Femur (tissue), 1 donor: ENCODE data around the gene PUM1.

Experiments used
- DNase-seq: peaks from one replicate; pipeline ENCODE4 v3.0.0-alpha.2; 2017

PUM1 gene

GRCh38 chr1:30928171-30928570, 137.3 kb downstream of the PUM1 start:
- DNase-seq: no peak

GRCh38 chr1:30927448-30927847, 138.1 kb downstream of the PUM1 start:
- no peak for DNase-seq

DNA sequence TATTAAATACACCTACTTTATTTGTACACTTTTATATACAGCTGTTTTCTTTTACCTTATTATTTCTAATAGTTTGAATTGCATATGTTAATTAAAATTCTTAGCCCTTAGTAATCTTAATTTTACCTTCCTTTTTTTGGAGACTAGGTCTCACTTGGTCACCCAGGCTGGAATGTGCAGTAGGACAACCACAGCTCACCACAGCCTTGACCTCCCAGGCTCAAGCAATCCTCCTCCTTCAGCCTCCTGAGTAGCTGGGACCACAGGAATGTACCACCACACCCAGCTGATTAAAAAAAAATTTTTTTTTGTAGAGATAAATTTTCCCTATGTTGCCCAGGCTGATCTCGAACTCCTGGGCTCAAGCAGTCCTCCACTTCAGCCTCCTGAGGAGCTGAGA, 141.9 kb downstream of the PUM1 start:
- no peak for DNase-seq

DNA sequence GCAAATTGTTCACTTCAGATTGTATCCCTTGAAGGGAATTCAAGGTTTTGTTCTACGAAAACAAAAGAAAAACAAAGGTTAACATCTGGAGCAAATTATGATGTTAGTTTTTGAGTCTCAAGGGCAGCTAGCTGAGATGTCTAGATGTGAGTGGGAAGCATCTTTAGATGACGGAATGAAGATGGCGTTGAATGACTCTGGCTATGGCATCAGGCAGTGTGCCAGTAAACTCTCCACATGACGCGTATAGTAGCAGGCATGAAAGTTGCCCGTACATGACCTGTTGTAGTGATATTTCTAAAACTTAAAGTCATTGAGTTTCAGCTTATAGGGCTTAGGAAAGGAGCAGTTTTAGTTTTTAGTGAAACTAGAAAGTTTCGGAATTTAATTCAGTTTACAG, 144.7 kb downstream of the PUM1 start:
- DNase-seq: no peak

GRCh38 chr1:30919025-30919881, 146.3 kb downstream of the PUM1 start:
- no peak for DNase-seq

DNA sequence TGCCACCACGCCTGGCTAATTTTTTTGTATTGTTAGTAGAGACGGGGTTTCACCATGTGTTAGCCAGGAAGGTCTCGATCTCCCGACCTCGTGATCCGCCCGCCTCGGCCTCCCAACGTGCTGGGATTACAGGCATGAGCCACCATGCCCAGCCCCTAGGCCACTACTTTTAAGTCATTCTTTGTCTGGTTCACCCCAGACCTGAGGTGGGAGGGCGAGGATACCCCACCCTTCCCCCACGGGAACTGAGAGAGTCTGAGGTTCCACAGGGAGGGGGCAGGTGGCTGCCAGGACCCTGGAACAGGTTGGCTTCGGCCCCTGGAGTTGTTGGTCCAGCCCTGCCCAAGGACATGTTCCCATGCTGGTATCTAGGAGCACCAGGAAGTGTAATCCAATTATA, 149.2 kb downstream of the PUM1 start:
- DNase-seq: no peak

DNA sequence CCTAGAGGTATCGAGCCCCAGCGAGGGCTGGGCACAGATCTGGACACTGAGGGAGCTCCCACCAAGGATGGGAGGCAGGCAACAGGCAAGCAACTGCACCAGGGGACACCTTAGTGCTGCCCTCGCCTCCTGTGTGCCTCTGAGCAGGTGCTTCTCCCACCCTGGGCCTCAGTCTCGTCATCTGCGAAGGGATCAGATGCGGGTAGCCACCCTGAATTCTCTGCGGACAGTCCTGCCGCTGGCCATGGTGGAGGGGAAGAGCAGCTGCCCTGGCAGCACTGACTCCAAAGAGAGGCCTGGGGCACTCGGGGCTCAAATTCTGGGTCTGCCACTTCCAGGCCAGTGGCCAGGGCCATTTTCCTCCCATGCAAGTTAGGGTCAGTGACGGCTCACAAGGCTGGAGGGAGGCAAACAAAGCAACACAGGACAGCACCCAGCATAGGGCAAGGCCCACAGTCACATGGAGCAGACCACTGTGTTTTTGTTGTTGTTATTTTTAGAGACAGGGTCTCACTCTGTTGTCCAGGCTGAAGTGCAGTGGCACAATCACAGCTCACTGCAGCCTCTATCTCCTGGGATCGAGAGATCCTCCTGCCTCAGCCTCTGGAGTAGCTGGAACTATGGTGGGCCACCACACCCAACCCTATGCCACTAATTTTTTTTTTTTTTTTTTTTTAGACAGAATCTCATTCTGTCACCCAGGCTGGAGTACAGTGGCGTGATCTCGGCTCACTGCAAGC, 149.9 kb downstream of the PUM1 start:
- no peak for DNase-seq

DNA sequence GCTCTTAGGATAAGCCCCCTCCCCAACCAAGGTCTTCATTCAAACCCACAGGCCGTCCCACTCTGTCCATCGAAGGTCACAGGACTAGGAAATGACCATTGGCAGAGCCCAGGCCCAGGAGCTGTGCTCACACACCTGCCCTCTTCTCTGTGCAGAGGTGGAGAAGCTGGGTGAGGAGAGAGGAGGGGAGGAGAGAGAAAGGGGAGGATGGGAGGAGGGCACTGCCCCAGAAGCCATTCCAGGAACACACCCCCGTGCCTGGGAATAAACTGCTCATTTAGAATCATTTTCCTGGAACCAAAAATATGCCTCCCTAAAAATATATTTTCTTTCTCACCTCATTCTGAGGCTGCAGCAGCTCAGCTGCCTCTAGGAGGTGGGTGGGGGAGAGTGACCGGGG, 150.6 kb downstream of the PUM1 start:
- no peak for DNase-seq

DNA sequence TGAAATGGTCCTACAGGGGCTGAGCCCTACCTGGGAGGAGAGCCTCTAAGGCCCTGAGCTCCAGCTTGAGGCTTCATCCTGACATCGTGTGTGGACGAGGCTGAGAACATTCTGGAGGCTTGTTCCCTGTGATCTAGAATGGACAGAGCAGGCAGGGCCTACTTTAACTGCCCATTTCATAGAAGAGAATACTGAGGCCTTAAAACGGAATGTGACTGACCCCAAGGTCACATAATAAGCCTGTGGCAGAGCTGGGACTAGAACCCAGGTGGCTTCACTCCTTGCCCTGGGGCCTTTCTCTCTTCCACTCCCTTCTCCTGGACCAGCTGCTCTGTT, 151.0 kb downstream of the PUM1 start:
- no peak for DNase-seq

DNA sequence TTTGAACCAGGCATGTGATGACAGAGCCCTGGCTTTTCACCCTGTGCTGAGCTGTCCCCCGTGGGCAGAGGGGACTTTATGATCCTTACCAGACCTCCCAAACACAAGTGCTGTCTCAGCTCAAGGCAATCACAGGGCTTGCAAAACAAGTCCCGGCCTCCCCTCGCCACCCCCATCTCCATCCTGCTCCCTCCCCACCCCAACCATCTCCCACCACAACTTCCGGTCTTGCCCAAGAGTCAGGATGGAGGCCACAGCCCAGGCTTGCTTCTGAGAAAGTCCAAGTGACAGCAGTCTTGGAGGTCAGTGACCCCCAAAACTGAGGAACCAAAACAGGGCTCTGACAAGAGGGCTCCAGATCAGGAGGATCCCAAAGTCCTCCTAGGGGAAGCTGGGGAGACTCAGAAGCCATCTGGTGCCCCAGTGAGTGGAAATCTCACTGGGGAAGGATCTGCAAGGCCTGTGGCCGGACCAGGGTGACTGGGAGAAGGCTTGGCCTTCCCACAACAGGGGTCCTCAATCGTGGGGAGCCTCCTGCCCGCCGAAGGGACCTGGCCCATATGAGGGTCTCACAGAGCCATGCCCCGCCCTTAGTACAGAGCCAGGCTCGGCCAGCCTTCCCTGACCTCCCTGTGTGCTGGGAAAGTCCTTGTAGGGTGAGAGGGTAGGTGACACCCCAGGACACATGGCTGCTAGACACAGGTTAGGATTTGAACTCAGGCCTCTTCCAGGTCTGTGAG, 152.4 kb downstream of the PUM1 start:
- DNase-seq: peak; percentile 58

DNA sequence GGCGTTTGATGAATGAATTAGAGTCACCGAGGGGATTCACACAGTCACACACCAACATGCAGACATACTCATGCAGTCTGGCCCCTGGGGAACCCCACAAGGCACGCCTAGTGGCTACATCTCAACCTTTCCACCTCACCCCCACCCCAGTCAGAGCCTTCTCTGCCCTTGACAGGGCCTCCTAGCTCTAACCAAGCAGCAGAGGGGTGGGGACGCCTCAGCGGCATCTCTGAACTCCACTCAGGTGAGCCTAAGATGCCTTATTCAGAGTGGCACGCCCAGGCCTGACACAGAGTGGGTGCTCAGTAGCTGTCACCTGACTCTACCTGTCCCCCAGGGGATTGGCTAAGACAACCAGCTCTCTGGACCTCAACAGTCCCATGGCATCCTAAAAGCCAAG, 153.3 kb downstream of the PUM1 start:
- DNase-seq: no peak

DNA sequence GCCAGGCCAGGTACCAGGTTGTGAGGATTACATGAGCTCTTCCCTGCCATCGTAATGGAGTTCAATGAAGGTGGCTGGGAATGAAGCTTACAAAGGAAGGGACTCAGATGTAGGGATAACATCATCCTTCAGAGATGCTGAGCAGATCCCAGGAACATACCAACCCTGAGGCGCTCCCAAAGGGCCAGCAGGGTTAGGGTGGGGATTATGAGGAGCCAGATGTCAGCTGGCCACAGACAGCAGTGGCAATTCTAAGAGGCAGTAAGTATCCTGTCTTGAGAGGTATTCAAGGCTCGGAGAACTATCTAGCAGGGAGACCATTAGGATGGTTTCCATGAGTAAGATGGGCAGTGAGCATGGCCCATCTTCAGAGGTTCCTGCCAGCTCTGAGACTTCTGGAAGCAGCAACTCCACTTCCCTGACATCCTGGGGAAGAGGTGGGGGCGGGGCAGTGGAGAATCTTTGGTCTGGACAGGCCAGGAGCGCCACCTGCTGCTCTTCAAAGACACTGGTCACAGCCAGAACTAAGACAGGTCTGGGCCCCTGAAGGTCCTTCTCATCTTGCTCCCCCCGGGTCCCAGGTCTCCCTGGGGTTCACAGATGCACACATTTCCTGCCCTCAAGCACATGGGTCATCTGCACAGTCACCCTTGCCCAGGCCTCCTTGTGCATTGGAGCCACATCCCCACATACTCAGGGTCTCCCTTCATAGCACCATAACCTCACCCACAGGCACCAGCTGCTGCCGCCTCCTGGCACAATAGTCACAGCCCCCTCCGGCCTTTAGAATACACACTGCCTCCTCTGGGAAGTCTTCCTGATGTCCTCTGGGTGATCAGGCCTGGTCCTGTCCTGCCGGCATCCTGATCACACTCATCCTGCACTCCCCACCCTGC, 154.2 kb downstream of the PUM1 start:
- peak; percentile 91 for DNase-seq

- DNase-seq: no peak
These were observed 156.0 kb downstream of the PUM1 start for GRCh38 chr1:30909365-30910068.

DNA sequence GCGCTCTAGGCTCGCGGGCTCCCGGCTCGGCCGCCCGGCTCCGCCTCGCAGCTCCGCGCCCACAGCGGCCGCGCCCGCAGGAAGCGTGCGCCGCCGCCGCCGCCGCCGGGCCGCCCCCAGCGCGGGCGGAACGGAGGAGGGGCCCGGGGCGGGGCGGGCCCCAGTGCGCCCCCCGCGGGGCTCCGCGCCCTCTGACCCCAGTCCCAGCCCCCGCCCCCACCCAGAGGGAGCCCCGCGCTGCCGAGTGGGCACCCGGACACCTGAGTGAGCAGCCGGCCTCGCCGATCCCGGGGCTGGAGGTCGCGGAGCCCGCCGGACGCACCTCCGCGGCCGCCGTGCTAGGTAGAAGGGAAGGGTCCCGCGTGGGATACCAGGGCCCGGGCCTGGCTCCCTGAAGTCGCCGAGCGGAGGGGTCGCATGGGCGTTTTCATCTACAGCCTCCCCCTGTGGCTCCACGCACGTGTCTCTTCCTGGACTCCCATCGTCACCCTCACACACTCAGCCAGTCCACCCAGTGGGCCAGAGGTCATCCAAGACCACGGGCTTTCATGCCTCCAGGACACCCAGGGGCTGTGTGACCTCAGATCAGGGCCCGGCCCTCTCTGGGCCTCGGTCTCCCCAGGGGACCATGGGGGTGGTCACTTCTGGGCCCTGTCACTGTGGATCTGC, 156.7 kb downstream of the PUM1 start, which contains the start of gene SDC3:
TSS of gene SDC3 (minus strand) at position 63 of the 669 bp plus-strand sequence. CDS start 172 bp downstream, outside the sequence.
- DNase-seq: no peak

- no peak for DNase-seq
These were observed 157.2 kb downstream of the PUM1 start for GRCh38 chr1:30908316-30908695.

DNA sequence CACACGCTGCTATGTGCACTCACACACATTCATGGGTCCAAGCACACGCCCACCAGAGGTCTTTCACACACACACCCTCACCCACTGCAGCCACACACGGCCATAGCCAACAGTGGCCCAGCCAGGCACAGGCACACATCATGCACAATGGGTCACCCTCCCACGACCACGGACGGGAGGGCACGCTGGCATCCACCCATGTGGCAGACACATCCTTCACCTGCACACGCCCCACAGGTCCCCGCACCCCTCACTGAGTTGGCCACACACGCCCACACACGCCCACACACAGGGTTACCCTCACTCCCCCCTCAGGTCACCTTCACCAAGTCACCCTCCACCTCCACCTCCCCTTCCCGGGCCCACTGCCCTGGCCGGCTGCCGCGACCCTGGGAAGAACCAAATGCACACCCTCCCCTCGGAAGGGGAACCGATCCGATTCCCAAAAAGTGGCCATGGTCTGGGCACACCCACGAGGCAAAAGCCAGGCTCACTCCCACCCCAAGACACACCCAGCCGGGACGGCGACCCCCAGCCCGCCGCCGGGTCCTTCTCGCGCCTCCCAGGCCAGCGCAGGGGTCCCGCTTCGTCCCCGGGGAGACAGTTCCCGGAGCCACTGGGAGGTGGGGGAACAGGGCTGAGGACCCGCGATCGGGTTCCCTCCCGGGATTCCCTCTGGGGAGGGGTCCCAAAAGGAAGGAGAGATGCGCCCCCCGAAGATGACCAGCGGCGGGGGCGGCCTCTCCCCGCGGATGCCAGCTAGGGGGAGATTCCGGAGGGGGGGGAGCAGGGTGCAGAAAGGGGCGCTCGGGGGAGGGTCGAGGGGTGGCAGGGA, 157.8 kb downstream of the PUM1 start:
- peak; percentile 40 for DNase-seq

DNA sequence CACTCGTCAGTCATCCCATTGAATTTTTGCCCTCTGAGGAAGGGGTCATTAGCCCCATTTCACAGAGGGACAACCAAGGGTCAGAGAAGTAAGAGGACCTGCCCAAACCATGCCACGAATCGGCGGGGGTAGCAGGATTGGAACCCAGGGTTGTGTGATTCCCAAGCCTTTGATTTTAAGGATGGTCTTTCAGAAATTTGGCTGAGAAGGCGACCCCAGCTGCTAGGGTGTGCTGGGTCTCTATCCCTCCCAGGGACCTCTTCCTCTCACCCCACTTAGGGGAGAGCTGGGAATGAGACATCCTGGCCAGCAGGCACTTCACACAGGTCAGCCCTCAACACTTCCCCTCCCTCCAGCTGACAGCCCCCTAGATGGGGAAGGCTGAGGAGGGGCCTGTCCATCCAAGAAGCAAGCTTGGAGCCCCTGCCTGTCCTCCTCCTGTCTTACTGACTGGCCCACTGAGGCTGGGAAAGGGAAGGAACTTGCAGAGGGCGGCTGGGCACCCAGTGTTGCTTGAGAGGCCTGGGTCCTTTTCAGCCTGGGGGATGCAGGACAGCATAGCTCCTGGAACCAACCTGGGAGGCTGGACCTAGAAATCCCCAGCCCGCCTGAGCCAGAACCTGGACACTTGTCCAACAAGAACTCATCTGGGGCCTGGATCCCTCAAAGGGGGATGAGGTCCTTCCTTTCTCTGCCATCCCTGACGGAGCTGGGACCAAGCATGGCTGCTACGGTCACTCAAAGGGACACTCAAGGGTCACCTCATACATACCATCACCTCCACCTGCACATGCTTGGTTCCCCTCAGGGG, 158.7 kb downstream of the PUM1 start:
- no peak for DNase-seq

DNA sequence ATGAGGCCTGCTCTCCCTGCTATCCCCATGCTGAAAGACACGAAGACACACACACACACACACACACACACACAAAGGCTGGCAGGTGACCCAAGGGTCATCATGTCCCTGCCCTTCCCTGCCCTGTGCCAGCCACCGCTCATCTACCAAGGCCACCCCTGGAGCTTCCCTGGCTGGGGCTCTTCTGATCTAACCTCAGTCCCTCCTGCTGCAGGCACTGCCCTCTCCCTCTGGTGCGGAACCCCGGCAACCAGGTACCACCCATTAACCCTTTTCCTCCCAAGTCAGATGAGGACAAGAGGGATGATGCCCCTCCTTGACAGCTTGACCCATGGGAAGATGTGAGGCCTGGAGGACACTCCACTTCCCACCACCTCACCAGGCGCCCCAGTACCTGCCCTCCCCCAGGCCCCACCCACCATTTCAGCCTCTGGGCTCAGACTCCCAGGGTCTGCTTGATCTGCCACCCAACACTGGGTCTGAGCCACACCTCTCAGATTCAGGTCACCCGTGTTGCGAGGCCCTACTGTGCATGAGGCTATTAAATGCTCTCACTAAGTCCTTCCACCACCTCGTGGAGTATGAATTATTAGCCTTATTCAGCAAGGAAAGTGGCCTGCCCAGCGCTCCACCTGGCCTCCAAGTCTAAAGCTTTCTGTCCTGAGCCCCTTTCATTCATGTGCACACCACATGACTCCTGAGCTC, 159.4 kb downstream of the PUM1 start:
- no peak for DNase-seq

GRCh38 chr1:30905403-30905802, 160.1 kb downstream of the PUM1 start:
- no peak for DNase-seq
